Stimulated activated CD4-positive, alpha-beta T cell treated with anti-CD3 and anti-CD28 coated beads, TNF-alpha, amount 100 ng/mL, for 24 hours (primary cell): ENCODE results near the gene DNAH1.
"Not testable (repeated sequence)": the region's sequence is repeated elsewhere in the genome, so short reads cannot be mapped to it uniquely, and the experiment has no call there.

ENCODE experiments used
- DNase-seq, 3 experiments: peaks; one replicate each; pipeline ENCODE4 v3.0.0-alpha.2; 2020; ENCODE audit warnings: low read depth in 3 of 3

DNAH1 gene

DNA sequence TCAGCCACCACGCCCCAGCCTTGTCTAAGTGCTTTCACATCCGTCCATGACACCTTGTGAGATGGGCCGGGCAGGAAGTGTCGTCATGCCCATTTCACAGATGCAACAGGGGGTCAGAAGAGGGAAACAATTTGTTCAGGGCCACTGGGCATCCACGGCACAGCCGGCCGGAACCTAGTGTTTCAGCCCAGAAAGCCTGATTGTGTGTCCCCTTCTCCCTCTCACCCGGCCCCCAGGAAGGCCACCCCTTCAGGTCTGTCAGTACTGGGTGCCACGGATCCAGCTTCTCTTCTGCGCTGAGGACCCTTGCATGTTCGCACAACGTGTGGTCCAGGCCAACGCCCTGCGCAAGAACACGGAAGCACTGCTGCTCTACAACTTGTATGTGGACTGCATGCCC, 15.8 kb downstream of the DNAH1 start:
- no peak for DNase-seq

DNA sequence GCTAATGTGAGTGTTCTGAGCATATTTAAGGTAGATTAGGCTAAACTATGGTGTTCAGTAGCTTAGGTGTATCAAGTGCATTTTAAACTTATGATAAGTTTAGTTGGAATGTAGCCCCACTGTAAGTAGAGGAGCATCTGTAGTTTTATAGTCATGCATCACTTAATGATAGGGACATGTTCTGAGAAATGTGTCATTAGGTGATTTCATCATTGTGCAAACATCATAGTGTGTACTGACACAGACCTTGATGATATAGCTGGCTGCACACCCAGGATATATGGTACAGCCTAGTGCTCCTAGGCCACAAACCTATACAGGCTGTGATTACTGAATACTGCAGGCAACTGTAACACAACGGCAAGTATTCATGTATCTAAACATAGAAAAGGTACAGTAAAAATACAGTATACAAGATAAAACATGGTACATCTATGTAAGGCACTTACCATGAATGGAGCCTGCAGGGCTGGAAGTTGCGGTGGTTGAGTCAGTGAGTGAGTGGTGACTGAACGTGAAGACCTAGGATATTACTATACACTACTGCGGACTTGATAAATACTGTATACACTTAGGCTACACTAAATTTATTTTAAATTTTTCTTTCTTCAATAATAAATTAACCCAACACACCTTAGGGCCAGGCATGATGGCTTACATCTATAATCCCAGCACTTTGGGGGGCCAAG, 17.9 kb downstream of the DNAH1 start:
- DNase-seq: no peak

DNA sequence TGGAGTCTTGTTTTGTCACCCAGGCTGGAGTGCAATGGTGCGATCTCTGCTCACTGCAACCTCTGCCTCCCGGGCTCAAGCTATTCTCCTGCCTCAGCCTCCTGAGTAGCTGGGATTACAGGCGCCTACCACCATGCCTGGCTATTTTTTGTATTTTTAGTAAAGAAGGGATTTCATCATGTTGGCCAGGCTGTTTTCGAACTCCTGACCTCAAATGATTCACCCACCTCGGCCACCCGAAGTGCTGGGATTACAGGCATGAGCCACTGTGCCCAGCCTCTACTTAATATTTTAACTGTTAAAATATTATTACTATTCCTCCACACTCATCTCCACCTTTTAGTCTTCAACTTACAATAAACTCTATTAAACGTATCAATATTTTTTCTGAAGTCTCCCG, 22.0 kb downstream of the DNAH1 start:
- DNase-seq: not testable (repeated sequence)

DNA sequence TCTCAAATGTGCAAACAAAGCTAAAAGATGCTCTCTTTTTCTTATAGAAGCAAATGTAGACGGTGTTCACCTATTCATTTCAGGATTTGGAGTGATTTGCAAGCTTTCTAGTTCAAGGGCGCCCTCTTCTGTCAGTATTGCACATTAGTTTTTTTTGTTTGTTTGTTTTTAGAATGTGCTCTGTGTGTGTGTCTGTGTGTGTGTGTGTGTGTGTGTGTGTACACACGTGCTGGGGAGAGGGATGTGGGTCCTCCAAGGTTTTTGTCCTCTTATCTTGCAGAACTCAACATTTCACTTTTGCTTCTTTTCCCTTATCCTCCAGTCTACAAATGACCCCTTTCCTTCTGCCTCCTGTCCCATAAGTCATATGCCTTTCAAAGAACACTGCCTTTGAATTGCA, 23.5 kb downstream of the DNAH1 start:
- DNase-seq: peak in 2 of 3 experiments; percentile 10 to 22

DNA sequence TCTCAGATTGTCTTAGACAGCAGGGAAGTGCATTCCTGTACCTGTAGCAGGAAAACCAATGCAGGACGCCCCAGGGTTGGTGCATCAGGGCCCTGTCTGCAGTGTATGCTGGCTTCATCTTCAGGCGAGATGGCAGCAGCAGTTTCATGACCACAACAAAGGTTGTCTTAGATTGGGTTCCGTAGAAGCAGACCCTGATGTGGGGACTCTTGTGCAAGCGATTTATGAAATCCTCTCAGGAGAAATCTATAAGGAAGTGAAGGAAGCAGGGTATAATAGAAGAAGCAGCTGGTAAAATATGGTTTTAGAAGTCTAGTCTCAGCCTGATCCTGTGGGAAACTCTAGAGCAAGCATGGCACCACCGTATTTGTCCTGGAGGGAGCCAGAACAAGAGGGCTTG, 25.0 kb downstream of the DNAH1 start:
- DNase-seq: no peak

DNA sequence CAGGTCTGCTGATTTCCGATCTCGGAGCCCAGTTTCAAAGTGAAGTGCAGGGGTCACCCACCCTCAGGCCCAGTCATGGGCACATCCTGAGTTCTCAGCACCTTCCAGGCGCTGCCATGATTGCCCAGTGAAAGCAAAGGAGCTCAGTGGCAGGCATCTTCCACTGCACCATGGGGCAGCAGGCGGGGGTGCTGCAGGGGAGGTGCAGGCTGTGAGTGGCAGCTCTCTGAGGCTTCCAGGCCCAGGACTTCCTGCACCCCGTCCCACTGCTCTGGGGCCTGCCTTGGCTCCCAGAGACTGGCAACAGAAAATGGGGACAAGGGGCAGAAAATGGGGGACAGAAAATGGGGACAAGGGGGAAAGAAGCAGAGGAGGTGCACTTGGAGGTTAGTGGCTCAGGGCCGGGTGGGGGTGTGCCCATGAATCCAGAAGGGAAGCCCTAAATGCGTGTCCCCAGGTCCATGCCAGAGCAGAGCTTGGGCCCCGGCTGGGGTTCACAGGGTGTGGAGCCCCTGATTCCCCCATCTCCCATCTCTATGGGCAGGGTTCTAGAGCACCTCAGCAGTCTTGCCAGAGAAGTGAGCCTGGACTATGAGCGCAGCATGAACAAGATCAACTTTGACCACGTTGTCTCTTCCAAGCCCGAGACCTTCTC, 28.0 kb downstream of the DNAH1 start:
- DNase-seq: no peak

DNA sequence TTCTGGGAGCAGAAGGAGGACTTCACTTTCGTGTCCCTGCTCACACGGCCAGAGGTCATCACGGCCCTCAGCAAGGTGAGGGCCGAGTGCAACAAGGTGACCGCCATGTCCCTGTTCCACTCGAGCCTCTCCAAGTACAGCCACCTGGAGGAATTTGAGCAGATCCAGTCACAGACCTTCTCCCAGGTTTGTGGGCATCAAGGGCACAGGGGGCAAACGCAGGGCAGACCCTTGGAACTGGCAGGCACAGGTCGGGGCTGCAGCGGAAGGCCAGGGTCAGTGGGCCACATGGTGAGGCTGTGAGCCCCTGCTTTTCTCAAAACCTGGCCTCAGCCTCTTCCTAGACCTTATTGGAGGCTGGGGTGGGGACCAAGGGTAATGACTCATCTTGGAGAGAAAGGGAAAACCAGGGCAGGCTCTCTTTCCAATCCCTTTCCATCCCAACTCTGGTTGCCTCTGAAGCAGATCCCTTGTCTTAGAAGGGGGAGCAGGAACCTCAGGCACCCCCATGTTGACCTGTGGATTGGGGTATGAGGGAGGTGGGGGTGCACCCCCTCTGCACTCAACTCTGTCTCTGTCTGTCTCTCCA, 29.5 kb downstream of the DNAH1 start:
- no peak for DNase-seq

DNA sequence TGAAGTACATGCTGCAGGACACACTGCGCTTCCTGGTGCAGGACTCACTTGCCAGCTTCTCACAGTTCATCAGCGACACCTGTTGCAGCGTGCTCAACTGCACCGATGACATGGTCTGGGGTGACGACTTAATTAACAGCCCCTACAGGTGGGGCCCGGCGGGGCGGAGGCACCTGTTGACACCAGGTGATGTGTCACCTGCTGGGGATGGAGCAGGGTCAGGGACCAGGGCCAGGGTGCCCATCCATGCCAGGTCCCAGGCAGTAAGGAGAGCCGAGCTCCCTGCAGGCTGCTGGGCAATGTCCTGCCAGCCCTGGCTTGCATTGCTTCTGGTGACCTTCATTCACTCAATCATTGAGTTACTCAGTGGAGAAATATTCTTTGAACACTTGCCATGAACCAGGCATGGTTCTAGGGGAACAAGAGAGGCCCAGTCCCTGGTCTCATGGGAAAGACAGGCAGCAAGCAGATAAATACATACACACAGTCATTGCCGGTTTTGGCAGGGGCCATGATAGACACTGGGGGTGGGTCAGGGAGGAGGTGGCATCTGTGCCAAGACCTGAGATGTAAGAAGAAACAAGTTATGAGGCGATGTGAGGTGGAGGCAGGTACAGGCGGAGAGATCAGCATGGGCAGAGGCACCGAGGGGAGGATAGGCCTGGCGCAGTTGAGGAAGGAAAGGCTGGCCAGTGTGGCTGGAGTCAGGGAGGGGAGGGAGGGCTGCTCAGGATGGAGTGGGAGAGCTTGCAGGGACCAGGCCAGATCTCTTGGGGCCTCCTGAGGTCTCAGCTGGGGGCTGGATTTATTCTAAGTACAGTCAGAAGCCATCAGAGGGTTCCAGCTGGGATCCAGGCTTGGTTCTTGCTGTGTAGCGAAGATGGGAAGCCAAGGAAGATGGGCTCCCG, 30.8 kb downstream of the DNAH1 start:
- no peak for DNase-seq

DNA sequence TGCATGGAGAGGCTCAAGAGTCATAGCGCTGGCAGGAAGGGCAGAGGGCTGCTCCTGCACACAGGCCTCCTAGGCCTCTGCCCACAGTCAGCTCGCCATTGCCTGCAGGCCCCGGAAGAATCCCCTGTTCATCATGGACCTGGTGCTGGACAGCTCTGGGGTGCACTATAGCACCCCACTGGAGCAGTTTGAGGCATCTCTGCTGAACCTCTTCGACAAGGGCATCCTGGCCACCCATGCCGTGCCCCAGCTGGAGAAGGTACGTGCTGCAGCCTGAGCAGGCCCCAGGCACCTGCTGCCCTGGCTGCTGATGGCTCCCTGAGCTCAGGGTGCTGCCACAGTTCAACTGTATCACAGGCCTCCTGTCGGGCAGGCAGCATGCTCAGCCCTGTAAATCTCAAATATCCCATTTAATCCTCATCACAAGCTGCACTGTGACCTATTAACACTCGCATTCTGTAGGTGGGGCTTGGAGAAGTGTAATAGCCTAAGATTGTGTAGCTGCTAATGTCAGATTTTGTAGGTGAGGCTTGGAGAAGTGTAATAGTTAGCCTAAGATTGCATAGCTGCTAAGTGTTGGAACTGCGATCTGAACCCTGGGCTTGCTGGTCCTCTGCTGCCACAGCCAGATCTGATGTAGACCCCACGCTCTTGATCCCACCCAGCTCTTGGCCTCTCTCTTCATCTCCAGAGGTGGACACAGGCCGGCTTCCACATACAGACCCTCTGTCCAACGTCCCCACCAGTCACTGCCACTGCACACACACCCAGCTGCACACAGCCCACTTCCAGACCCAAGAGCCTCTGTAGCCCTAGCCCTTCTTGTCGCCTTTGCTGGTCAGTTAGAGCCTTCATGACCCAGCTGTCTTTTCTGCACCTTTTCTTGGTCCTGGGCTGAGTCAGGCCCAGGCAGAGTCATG, 31.9 kb downstream of the DNAH1 start:
- DNase-seq: no peak

DNA sequence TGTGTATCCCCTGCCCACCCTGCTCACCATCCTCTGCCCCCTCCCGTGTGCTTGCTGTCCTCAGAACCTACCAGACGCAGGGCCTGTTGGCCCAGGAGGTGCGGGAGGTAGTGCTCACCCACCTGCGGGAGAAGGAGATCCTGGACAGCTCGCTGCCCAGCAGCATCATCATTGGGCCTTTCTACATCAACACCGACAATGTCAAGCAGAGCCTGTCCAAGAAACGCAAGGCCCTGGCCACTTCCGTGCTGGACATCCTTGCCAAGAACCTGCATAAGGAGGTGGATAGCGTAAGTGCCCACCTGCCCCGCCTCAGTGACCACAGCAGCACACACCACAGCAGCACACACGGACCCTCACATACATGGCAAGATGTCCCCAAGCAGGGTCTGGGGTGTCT, 33.0 kb downstream of the DNAH1 start:
- DNase-seq: no peak

DNA sequence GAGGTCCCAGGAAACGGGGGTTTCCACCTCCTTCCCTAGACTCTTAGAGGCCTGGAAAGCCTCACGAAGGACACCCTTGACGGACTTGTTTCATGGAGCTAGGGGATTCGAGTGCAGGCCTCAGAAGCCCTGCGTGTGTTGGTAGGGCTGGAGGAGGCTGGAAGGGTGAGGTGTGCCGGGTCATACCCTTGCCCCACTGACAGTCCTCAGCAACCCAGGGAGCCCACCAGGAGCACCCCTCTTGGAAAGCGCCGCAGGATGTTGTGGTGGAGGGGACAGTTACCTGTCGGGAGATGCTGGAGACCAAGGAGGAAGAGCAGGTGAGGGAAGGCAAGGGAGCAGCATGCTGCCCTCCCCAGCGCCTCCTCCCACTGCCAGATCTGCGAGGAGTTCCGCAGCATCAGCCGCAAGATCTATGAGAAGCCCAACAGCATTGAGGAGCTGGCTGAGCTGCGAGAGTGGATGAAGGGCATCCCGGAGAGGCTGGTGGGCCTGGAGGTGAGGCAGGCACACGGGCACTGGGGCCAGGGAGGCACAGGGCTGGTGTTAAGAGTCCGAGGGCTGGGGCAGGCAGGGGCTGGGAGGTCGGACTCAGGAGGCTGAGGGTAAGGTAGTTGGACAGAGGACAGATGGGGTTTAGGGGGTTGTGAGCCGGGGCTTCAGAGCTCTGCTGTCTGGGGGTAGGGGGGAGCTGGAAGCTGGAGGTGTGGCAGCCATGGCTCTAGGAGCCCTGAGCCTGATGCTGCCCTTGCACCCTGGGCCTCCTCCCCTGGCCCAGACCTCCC, 33.7 kb downstream of the DNAH1 start:
- no peak for DNase-seq

DNA sequence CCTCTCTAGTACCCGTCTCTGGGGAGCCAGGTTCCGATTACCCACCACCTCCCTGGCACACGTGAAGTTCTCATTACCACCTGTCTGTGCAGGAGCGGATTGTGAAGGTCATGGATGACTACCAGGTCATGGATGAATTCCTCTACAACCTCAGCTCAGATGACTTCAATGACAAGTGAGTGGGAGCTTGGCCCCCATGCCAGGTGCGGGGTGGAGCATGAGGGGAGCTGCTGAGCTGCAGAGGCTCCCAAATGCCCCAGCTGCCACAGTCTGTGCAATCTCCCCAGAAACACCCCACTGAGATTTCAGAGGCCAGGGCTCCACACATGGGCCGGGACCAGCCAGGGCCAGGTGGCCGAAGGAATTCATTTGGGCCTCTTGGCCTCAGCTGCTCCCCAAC, 34.3 kb downstream of the DNAH1 start:
- DNase-seq: no peak

DNA sequence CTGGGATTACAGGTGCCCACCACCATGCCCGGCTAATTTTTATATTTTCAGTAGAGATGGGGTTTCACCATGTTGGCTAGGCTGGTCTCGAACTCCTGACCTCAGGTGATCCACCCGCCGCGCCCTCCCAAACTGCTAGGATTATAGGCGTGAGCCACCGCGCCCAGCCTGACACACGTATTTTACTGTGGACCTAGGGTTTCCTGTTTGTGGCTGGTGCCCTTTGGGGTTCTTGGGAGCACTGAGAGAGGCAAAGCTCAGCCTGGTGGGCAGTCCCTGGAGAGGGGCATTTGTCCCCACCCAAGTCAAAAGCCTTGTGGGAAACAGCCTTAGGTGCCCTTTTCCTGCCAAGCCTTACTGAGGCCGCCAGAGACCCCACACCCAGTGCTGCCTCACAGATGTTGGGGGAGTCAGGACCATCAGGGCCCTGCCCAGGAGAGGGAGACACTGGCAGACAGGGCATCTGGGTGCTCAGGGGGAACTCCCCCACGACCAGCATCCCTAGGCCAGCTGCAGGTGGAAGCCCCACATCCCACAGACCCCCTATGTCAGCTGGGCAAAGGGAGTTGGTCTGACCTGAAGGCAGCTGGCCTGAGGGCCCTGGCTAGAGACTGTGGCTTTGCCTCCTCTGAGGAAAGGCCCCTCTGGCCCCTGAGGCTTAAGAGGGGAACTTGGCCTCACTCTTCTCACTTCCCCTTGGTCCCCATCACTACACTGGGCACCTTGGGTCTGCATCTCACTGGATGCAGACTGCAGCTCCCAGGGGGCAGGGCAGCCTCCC, 35.1 kb downstream of the DNAH1 start:
- no peak for DNase-seq

DNA sequence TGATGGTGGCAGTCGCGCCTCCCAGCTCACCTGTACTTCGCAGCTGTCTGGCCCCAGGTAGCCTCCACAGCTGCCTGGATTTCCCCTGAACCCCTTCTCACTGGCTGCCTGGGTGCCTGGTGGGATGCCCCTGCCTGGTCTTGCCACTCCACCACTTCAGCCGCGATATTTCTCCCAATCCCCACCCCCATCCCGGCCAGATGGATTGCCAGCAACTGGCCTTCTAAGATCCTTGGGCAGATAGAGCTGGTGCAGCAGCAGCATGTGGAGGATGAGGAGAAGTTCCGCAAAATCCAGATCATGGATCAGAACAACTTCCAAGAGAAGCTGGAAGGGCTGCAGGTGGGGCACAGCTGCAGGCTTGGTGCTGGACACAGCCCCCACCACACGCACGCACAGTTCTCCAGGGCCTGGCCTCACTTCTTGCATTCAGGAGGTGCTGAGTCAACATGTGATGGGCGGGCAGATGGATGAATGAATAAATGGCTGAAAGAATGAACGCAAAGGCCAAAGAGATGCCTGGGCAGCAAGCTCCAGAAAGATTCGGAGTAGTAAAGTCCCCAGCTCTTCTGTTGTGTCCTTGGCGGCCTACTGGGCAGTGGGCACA, 35.7 kb downstream of the DNAH1 start:
- no peak for DNase-seq

DNA sequence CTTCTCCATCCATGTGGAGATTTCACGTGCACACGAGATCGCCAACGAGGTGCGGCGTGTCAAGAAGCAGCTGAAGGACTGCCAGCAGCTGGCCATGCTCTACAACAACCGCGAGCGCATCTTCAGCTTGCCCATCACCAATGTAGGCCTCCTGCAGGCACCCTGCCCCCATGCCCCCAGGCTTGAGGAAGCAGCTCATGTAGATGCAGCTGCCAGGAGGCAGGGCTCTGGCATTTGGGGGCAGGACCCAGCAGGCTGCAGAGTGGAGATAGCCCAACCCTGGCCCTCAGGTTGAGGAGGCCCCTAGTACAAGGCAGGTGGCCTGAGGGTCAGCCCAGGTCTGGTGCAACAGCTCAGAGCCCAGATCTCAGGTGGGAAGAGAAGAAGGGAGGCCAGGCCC, 36.4 kb downstream of the DNAH1 start:
- no peak for DNase-seq

DNA sequence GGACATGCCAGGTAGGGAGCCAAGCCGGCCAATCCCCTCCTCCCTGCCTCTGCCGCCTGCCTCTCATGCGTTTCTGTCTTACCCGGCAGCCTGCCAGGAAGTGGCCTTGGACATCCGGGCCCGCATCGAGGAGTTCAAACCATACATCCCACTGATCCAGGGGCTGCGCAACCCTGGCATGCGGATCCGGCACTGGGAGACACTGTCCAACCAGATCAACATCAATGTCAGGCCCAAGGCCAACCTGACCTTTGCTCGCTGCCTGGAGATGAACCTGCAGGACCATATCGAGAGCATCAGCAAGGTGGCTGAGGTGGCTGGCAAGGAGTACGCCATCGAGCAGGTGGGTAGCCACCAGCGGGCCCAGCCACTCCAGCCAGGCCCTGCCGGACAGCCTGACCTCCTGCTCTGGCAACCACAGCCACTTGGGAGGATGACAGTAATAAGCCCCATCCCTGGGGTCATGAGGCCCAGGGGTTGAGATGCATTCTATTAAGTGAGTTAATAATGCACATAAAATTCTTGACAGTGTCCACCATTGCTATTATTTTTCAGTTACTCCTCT, 37.3 kb downstream of the DNAH1 start:
- DNase-seq: no peak

DNA sequence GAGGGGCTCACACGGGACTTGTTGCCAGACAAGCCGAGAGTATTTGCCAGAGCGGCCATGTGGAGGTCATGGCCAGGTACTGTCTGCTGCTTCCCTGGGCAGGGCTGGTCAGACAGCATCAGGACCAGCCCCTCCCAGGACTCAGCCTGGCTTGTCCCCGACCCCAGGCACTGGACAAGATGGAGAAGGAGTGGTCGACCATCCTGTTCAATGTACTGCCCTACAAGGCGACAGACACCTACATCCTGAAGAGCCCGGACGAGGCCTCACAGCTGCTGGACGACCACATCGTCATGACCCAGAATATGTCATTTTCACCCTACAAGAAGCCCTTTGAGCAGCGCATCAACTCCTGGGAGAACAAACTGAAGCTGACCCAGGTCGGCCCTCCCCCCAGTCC, 38.6 kb downstream of the DNAH1 start:
- no peak for DNase-seq

DNA sequence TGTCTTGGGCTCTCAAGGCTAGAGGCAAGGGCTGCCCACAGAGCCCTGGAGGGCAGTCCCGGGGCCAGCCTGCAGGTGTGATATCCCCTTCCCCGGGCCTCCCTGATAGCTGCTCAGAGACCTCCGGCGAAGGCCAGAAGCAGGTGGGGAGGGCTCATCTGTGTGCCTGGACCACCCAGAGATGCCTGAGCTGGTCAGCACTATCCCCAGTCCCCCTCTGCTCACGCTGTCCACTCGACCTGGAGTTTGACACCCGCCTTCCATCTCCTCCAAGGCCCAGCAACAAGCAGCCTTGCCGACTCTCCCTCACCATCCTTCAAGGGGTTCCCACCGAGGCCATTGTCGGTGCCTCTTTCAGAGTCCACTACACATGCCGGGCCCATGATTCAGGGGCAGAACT, 39.4 kb downstream of the DNAH1 start:
- no peak for DNase-seq

DNA sequence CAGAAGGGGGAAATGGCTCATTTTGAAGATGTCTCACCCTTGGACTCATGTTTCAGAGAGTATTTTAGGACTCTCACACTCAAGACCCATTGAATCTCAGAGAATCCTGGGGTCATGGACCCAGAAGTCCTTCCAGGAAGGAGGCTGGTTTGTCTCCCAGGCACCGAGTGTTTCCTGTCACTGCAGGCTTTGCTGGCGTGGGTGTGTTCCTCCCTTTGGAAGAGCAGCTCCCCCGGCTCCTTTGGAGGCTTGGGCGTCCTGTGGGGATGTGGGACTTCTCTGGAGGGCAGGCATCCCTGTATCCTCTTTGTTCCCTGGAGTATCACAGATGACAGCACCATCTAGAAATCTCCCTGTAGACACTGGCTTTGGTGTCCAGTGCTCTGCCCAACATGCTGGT, 40.0 kb downstream of the DNAH1 start:
- DNase-seq: no peak
